ENCODE data around the gene WDFY1.
A peak's percentile ranks its signal among the peaks of the same experiment; 100 is the strongest.
"Not testable (repeated sequence)": the region's sequence is repeated elsewhere in the genome, so short reads cannot be mapped to it uniquely, and the experiment has no call there.

The WDFY1 gene

GRCh38 chr2:223956300-223956699, 11.2 kb upstream of the WDFY1 start:
- no peak for DNase-seq

- DNase-seq, result no peak
Measured at GRCh38 chr2:223954401-223954800, 9.3 kb upstream of the WDFY1 start.

- no peak for DNase-seq
Measured at GRCh38 chr2:223952280-223952968, 7.3 kb upstream of the WDFY1 start.

GRCh38 chr2:223950448-223951347, 5.6 kb upstream of the WDFY1 start:
- DNase-seq, result no peak

GRCh38 chr2:223949241-223949840, 4.2 kb upstream of the WDFY1 start:
- DNase-seq, result no peak

- no peak for DNase-seq
Measured at GRCh38 chr2:223947711-223948205, 2.6 kb upstream of the WDFY1 start.

- no peak for DNase-seq
Measured at GRCh38 chr2:223945755-223946154, 620 bp upstream of the WDFY1 start.

- no peak for DNase-seq
Measured at GRCh38 chr2:223944166-223944702, 901 bp downstream of the WDFY1 start.

GRCh38 chr2:223943561-223944008, 1.6 kb downstream of the WDFY1 start:
- no peak for DNase-seq

GRCh38 chr2:223943135-223943534, 2.0 kb downstream of the WDFY1 start:
- no peak for DNase-seq

GRCh38 chr2:223941579-223942277, 3.4 kb downstream of the WDFY1 start:
- peak; percentile 83 for DNase-seq

GRCh38 chr2:223939438-223939837, 5.7 kb downstream of the WDFY1 start:
- DNase-seq, result not testable (repeated sequence)

- no peak for DNase-seq
Measured at GRCh38 chr2:223937535-223937934, 7.6 kb downstream of the WDFY1 start.

- DNase-seq, result no peak
Measured at GRCh38 chr2:223936862-223937326, 8.2 kb downstream of the WDFY1 start.

GRCh38 chr2:223935459-223936125, 9.5 kb downstream of the WDFY1 start:
- DNase-seq, result no peak

GRCh38 chr2:223934870-223935269, 10.3 kb downstream of the WDFY1 start:
- DNase-seq, result no peak

- no peak for DNase-seq
Measured at GRCh38 chr2:223932816-223933800, 12.0 kb downstream of the WDFY1 start.

GRCh38 chr2:223930103-223930976, 14.8 kb downstream of the WDFY1 start:
- no peak for DNase-seq

- no peak for DNase-seq
Measured at GRCh38 chr2:223929571-223930102, 15.5 kb downstream of the WDFY1 start.
